GM23338 (cell line): Measurements from ENCODE around the gene SFRP5. TPM values are rescaled to one million over a fixed set of nuclear protein-coding genes. Genes with fewer than 3 reads are reported as not detected.

Source experiments
- ATAC-seq: fragments of 200-7000 bp; cut with Tn5 transposase; 3 replicates; pipeline ENCODE4 v1.9.1; 2020
- DNase-seq: peaks from one replicate; pipeline ENCODE4 v3.0.0-alpha.2; 2015; ENCODE audit warnings: low spot score
- H2AFZ ChIP-seq: fragments of 200-600 bp; sonication (generic); 2 replicates; pipeline ENCODE4 v1.8.0; 2016; ENCODE audit warnings: antibody characterized with exemption, mild to moderate bottlenecking, moderate library complexity
- H3F3A ChIP-seq: fragments of 200-600 bp; sonication (generic); replicated peaks from 2 replicates; pipeline ENCODE4 v1.8.0; 2017; ENCODE audit warnings: antibody characterized with exemption, mixed run types, low read depth
- H3K27ac ChIP-seq: fragments of 200-600 bp; sonication (generic); 2 replicates; pipeline ENCODE4 v1.6.1; 2016; ENCODE audit warnings: low read depth
- H3K27me3 ChIP-seq: fragments of 200-600 bp; sonication (generic); 2 replicates; pipeline ENCODE4 v1.8.0; 2016; ENCODE audit warnings: mild to moderate bottlenecking, mixed run types, moderate library complexity; ENCODE audit not compliant: insufficient read depth
- H3K36me3 ChIP-seq: fragments of 200-600 bp; sonication (generic); 2 replicates; pipeline ENCODE4 v1.8.0; 2016; ENCODE audit warnings: mild to moderate bottlenecking; ENCODE audit not compliant: insufficient read depth
- H3K4me1 ChIP-seq: fragments of 200-600 bp; sonication (generic); 2 replicates; pipeline ENCODE4 v1.8.0; 2016; ENCODE audit warnings: mild to moderate bottlenecking, moderate library complexity; ENCODE audit not compliant: insufficient read depth
- H3K4me2 ChIP-seq: fragments of 200-600 bp; sonication (generic); 2 replicates; pipeline ENCODE4 v1.7.1; 2017; ENCODE audit warnings: mixed run types
- H3K4me3 ChIP-seq: fragments of 200-600 bp; sonication (generic); 2 replicates; pipeline ENCODE4 v1.6.1; 2016; ENCODE audit warnings: mixed run types
- H3K79me2 ChIP-seq: fragments of 200-600 bp; sonication (generic); replicated peaks from 2 replicates; pipeline ENCODE4 v1.8.0; 2017; ENCODE audit warnings: mild to moderate bottlenecking; ENCODE audit not compliant: insufficient read depth
- H3K9me2 ChIP-seq: fragments of 200-600 bp; sonication (generic); 2 replicates; pipeline ENCODE4 v1.8.0; 2017; ENCODE audit not compliant: insufficient read depth
- H4K20me1 ChIP-seq: fragments of 200-600 bp; sonication (generic); replicated peaks from 2 replicates; pipeline ENCODE4 v1.8.0; 2017; ENCODE audit warnings: mild to moderate bottlenecking; ENCODE audit not compliant: insufficient read depth
- H3K27ac Mint-ChIP-seq: 2 replicates; pipeline ENCODE4 v1.8.0; 2020; ENCODE audit warnings: inconsistent platforms, mild to moderate bottlenecking, moderate library complexity, mixed read lengths
- H3K27me3 Mint-ChIP-seq: 3 replicates; pipeline ENCODE4 v1.8.0; 2022; ENCODE audit warnings: low read depth, mild to moderate bottlenecking, moderate library complexity, mixed read lengths, inconsistent platforms; ENCODE audit not compliant: insufficient read depth, poor library complexity
- H3K36me3 Mint-ChIP-seq: 3 replicates; pipeline ENCODE4 v1.8.0; 2021; ENCODE audit warnings: low read depth, mild to moderate bottlenecking, inconsistent platforms, moderate library complexity, mixed read lengths
- H3K4me1 Mint-ChIP-seq: 3 replicates; pipeline ENCODE4 v1.8.0; 2020; ENCODE audit warnings: mild to moderate bottlenecking, inconsistent platforms, mixed read lengths
- H3K4me3 Mint-ChIP-seq: 3 replicates; pipeline ENCODE4 v1.8.0; 2021; ENCODE audit warnings: moderate library complexity, mild to moderate bottlenecking, inconsistent platforms, mixed read lengths
- H3K9me3 Mint-ChIP-seq: 3 replicates; pipeline ENCODE4 v1.8.0; 2020; ENCODE audit warnings: moderate library complexity, mild to moderate bottlenecking, inconsistent platforms, mixed read lengths
- CREB1 ChIP-seq: fragments of 250-450 bp; sonication (Bioruptor Pico); IDR thresholded peaks from 2 replicates; pipeline ENCODE4 v1.5.0; 2020; ENCODE audit warnings: low read depth, mild to moderate bottlenecking, moderate library complexity
- CTCF ChIP-seq, 2 experiments: fragments of 200-600 bp in 1 of 2; sonication (generic) in 1 of 2; conservative IDR thresholded peaks; 2 replicates each; pipeline versions ENCODE4 v1.5.1 to v1.6.1; 2016 to 2017; ENCODE audit warnings: antibody characterized with exemption in 2 of 2, low read depth in 2 of 2, mild to moderate bottlenecking in 2 of 2, moderate library complexity in 1 of 2
- ETS1 ChIP-seq: IDR thresholded peaks from 2 replicates; pipeline ENCODE4 v1.6.1; 2016; ENCODE audit warnings: antibody characterized with exemption
- EZH2 ChIP-seq: fragments of 200-600 bp; sonication (generic); IDR thresholded peaks from one replicate; pipeline ENCODE4 v1.8.0; 2017; ENCODE audit warnings: antibody characterized with exemption, mild to moderate bottlenecking, low read depth; ENCODE audit not compliant: unreplicated experiment
- EZH2phosphoT487 ChIP-seq: fragments of 200-600 bp; sonication (generic); IDR thresholded peaks from one replicate; pipeline ENCODE4 v1.8.1; 2018; ENCODE audit warnings: antibody characterized with exemption; ENCODE audit not compliant: unreplicated experiment
- JUNB ChIP-seq: IDR thresholded peaks from one replicate; pipeline ENCODE4 v1.6.1; 2016; ENCODE audit warnings: antibody characterized with exemption; ENCODE audit not compliant: unreplicated experiment
- POLR2AphosphoS5 ChIP-seq: IDR thresholded peaks from 2 replicates; pipeline ENCODE4 v1.6.1; 2016; ENCODE audit warnings: antibody characterized with exemption, low read depth
- STAT1 ChIP-seq: IDR thresholded peaks from one replicate; pipeline ENCODE4 v1.6.1; 2016; ENCODE audit warnings: antibody characterized with exemption; ENCODE audit not compliant: unreplicated experiment
- ZNF114 ChIP-seq: fragments of 250-450 bp; sonication (Bioruptor Pico); IDR thresholded peaks from 2 replicates; pipeline ENCODE4 v1.5.0; 2020; ENCODE audit warnings: mild to moderate bottlenecking, moderate library complexity
- ZNF462 ChIP-seq: fragments of 250-450 bp; sonication (Bioruptor Pico); IDR thresholded peaks from 2 replicates; pipeline ENCODE4 v1.5.0; 2020; ENCODE audit warnings: mild to moderate bottlenecking, moderate library complexity
- polyA plus RNA-seq: library from polyadenylated mRNA; unstranded; fragments of >200 nt; fragmentation: Nextera tagmentation; extraction: Ambion mirVana; gene quantifications from 2 replicates; pipeline ENCODE4 v1.2.1, GENCODE V29; 2016
- total RNA-seq: library from RNA; depleted of rRNA; stranded (reverse); fragments of >200 nt; shearing (Covaris generic); gene quantifications from 2 replicates; pipeline ENCODE4 v1.2.3, GENCODE V29; 2014

Gene SFRP5
- total and polyA plus RNA-seq, 2 experiments from 2014 or later = 2.4 to 3.5 TPM

- TF ChIP-seq STAT1 = no peak
- TF ChIP-seq POLR2AphosphoS5 = no peak
- TF ChIP-seq ZNF462 = no peak
- no peak for TF ChIP-seq ETS1
- no peak for TF ChIP-seq EZH2phosphoT487
Observed at GRCh38 chr10:97770255-97770654, 1.5 kb downstream of the SFRP5 start (continued).

- no peaks in the 10 kb centered on the region for H3K36me3 ChIP-seq
- H3K36me3 Mint-ChIP-seq = no peaks in the 10 kb centered on the region; the same call in 2 of the 3 replicates
- H3K79me2 ChIP-seq = no peaks in the 10 kb centered on the region
- DNase-seq = no peak
- peaks cover 47% of the 10 kb centered on the region for H3K27me3 ChIP-seq
- H3K4me3 ChIP-seq = no peak overlapping the region
- peaks cover 25% of the 10 kb centered on the region for H3K4me1 Mint-ChIP-seq
- no peaks in the 10 kb centered on the region for H3F3A ChIP-seq
- H3K4me3 Mint-ChIP-seq = no peak overlapping the region
- peaks cover 10% of the 10 kb centered on the region; the same call in 1 of the 2 replicates for H3K4me1 ChIP-seq
- H3K4me2 ChIP-seq = no peak overlapping the region
- H3K27me3 Mint-ChIP-seq = peaks cover 53% of the 10 kb centered on the region
- H3K9me3 Mint-ChIP-seq = peaks cover 3% of the 10 kb centered on the region; the same call in 2 of the 3 replicates
- H3K27ac ChIP-seq = no peak overlapping the region
- no peak overlapping the region for H3K27ac Mint-ChIP-seq
- no peaks in the 10 kb centered on the region for H3K9me2 ChIP-seq
- no peak overlapping the region for H2AFZ ChIP-seq
- no peaks in the 10 kb centered on the region; the same call in 1 of the 2 replicates for H4K20me1 ChIP-seq
- ATAC-seq = no peak
- TF ChIP-seq CREB1 (CRISPR knock-in tag) (no peak), EZH2 (no peak), STAT1 (no peak), CTCF (conservative IDR thresholded peaks at IDR 0.05; ENCODE audit: low read depth in 2 of 2) (no peak), ZNF114 (CRISPR knock-in tag) (no peak), JUNB (no peak), EZH2phosphoT487 (no peak), ETS1 (no peak)
Observed at GRCh38 chr10:97768322-97769315, 3.2 kb downstream of the SFRP5 start.
